Right atrium auricular region (tissue), 2 donors: ENCODE measurements around the gene MIGA1. TPM values are rescaled to one million over a fixed set of nuclear protein-coding genes. Genes with fewer than 3 reads are reported as not detected.
"Not testable (repeated sequence)": the region's sequence is repeated elsewhere in the genome, so short reads cannot be mapped to it uniquely, and the experiment has no call there.

Source experiments
- DNase-seq: peaks from one replicate; pipeline ENCODE4 v3.0.0-alpha.2; 2019; ENCODE audit warnings: low spot score
- H3K27ac ChIP-seq, 2 donors: fragments of 200-600 bp; sonication (generic); 1 replicate in 1 of 2; 2 replicates in 1 of 2; pipeline ENCODE4 v1.5.1; 2016 to 2019
- H3K27me3 ChIP-seq, 2 donors: fragments of 200-600 bp; sonication (generic); one replicate each; pipeline versions ENCODE4 v1.5.1 to v1.6.0; 2017 to 2019
- H3K36me3 ChIP-seq: fragments of 200-600 bp; sonication (generic); one replicate; pipeline ENCODE4 v1.5.1; 2016
- H3K4me1 ChIP-seq, 2 donors: fragments of 200-600 bp; sonication (generic); one replicate each; pipeline versions ENCODE4 v1.5.1 to v1.6.0; 2017 to 2019
- H3K4me3 ChIP-seq, 2 donors: fragments of 200-600 bp; sonication (generic); 1 replicate in 1 of 2; 2 replicates in 1 of 2; pipeline ENCODE4 v1.5.1; 2017 to 2019; ENCODE audit warnings: mild to moderate bottlenecking in 1 of 2, moderate library complexity in 1 of 2
- H3K9me3 ChIP-seq, 2 donors: fragments of 200-600 bp; sonication (generic); one replicate each; pipeline ENCODE4 v1.5.1; 2019
- CTCF ChIP-seq, 2 donors: fragments of 200-600 bp; sonication (generic); IDR thresholded peaks; one replicate each; pipeline ENCODE4 v1.5.1; 2019; ENCODE audit warnings: antibody characterized with exemption in 2 of 2
- total RNA-seq, 2 donors: library from RNA; depleted of rRNA; stranded (reverse); fragments of >200 nt; gene quantifications; one replicate each; pipeline ENCODE4 v1.1.0, GENCODE V29; 2016

MIGA1 gene
- total RNA-seq, 2 donors from 2014 or later, result 8.5 to 10.1 TPM

- H3K27ac ChIP-seq, result no peak overlapping the region
Measured at GRCh38 chr1:77910116-77910515, 130.7 kb downstream of the MIGA1 start.

GRCh38 chr1:77918918-77919317 is 139.5 kb downstream of the MIGA1 start:
- H3K4me3 ChIP-seq, H3K27ac ChIP-seq, DNase-seq, H3K27me3 ChIP-seq, H3K9me3 ChIP-seq, H3K4me1 ChIP-seq: not testable (repeated sequence)
- peaks cover 88% of the 10 kb centered on the region for H3K36me3 ChIP-seq

More at GRCh38 chr1:77910116-77910515, 130.7 kb downstream of the MIGA1 start:
- Histone ChIP-seq H3K4me3 (no peak overlapping the region), H3K36me3 (peaks cover 44% of the 10 kb centered on the region), H3K27me3 (no peaks in the 10 kb centered on the region), H3K4me1 (no peaks in the 10 kb centered on the region), H3K9me3 (no peaks in the 10 kb centered on the region)
- no peak for TF ChIP-seq CTCF (IDR thresholded peaks at IDR 0.05)
- DNase-seq, result no peak

GRCh38 chr1:77925518-77925917 is 146.1 kb downstream of the MIGA1 start:
- Histone ChIP-seq H3K4me1 (peaks cover 0 to 4% of the 10 kb centered on the region in 2 donors), H3K27ac (no peak overlapping the region), H3K36me3 (peaks cover 96% of the 10 kb centered on the region), H3K4me3 (no peak overlapping the region), H3K9me3 (no peaks in the 10 kb centered on the region), H3K27me3 (no peaks in the 10 kb centered on the region)
- no peak for DNase-seq
- no peak for TF ChIP-seq CTCF (IDR thresholded peaks at IDR 0.05)

- Histone ChIP-seq H3K27ac (no peak overlapping the region), H3K27me3 (no peaks in the 10 kb centered on the region), H3K9me3 (no peaks in the 10 kb centered on the region), H3K36me3 (peaks cover 96% of the 10 kb centered on the region), H3K4me3 (peak overlapping the region in 1 of 2 donors; percentile 2), H3K4me1 (peaks cover 0 to 4% of the 10 kb centered on the region in 2 donors)
- no peak for DNase-seq
- TF ChIP-seq CTCF (IDR thresholded peaks at IDR 0.05), result no peak
Measured at GRCh38 chr1:77925956-77926355, 146.5 kb downstream of the MIGA1 start.

DNA sequence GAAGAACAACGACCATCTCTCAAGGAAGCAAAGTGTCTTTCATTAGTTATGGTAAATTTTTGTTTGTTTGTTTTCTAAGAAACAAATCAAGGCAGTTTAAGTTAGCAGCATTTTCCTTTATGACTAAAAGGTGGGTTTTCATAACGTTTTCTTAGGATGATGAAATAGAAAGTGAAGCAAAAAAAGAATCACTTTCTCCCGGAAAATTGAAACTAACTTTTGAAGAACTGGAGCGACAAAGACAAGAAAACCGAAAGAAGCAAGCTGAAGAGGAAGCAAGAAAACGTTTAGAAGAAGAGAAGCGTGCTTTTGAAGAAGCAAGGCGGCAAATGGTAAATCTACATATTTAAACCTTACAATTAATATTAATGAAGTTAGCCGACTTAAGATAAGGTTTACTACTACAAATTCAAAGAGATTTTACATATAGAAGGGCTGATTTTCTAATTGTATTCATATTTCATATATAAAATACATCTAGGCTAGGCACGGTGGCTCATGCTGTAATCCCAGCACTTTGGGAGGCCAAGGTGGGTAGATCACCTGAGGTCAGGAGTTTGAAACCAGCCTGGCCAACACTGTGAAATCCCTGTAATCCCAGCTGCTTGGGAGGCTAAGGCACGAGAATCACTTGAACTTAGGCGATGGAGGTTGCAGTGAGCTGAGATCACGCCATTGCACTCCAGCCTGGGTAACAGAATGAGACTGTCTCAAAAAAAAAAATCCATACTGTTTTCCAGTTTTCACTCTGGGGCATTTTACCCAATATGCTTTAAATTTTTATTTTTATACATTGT is 147.3 kb downstream of the MIGA1 start:
- Histone ChIP-seq H3K27ac (no peak overlapping the region), H3K27me3 (no peaks in the 10 kb centered on the region), H3K4me3 (peak overlapping the region in 1 of 2 donors; percentile 2), H3K9me3 (no peaks in the 10 kb centered on the region), H3K36me3 (peaks cover 88% of the 10 kb centered on the region), H3K4me1 (peaks cover 0 to 4% of the 10 kb centered on the region in 2 donors)
- DNase-seq, result no peak
- no peak for TF ChIP-seq CTCF (IDR thresholded peaks at IDR 0.05)

GRCh38 chr1:77927414-77927813 is 148.0 kb downstream of the MIGA1 start:
- Histone ChIP-seq H3K27me3 (no peaks in the 10 kb centered on the region), H3K4me1 (peaks cover 0 to 4% of the 10 kb centered on the region in 2 donors), H3K36me3 (peaks cover 87% of the 10 kb centered on the region), H3K4me3 (no peak overlapping the region), H3K9me3 (no peaks in the 10 kb centered on the region), H3K27ac (no peak overlapping the region)
- no peak for DNase-seq
- TF ChIP-seq CTCF (IDR thresholded peaks at IDR 0.05), result no peak

Other genes starting within 250 kb of the MIGA1 start
- 10 to 100 TPM; 24.1 to 27.4 TPM for gene ZZZ3, start 97.0 kb upstream of the MIGA1 start, total RNA-seq
- 10 to 100 TPM; 29.2 to 39.1 TPM for gene USP33, start 19.8 kb upstream of the MIGA1 start, total RNA-seq
- gene NEXN, start 109.0 kb downstream of the MIGA1 start, total RNA-seq, result 100 to 1,000 TPM; 269 to 295 TPM
- gene FUBP1, start 199.4 kb downstream of the MIGA1 start, total RNA-seq, result 10 to 100 TPM; 45.8 to 49.3 TPM
- 10 to 100 TPM; 60.9 to 83.6 TPM for gene DNAJB4, start 225.3 kb downstream of the MIGA1 start, total RNA-seq